Lower leg skin (tissue), 4 donors: ENCODE measurements around the gene CES4A. TPM values are rescaled to one million over a fixed set of nuclear protein-coding genes. Genes with fewer than 3 reads are reported as not detected.

Experiments used
- DNase-seq, 2 donors: peaks; one replicate each; pipeline ENCODE4 v3.0.0-alpha.2; 2019; ENCODE audit warnings: low spot score in 2 of 2
- H3K4me3 ChIP-seq: fragments of 200-600 bp; sonication (generic); 2 replicates; pipeline ENCODE4 v1.5.1; 2017; ENCODE audit warnings: mild to moderate bottlenecking, low read depth; ENCODE audit not compliant: poor library complexity, severe bottlenecking
- POLR2A ChIP-seq, 2 donors: fragments of 450-650 bp; IDR thresholded peaks; one replicate each; pipeline ENCODE4 v1.6.1; 2016 to 2017; ENCODE audit warnings: antibody characterized with exemption in 2 of 2, mild to moderate bottlenecking in 1 of 2, moderate library complexity in 1 of 2
- WGBS, 2 donors: methylation state at CpG; one replicate each; pipeline ENCODE4 v1.1.5; 2018; 5-methylcytosine and 5-hydroxymethylcytosine counted together
- intact Hi-C: fragments of 100-400 bp; cut with DNase I; formaldehyde crosslinking; loops from one replicate; pipeline ENCODE4 v1.15.0; 2023; ENCODE audit warnings: low total_unique reads
- total RNA-seq, 4 donors: library from RNA; depleted of rRNA; stranded (reverse); fragments of >200 nt; gene quantifications; one replicate each; pipeline ENCODE4 v1.1.0, GENCODE V29; 2016
- TF ChIP-seq, protein P1 (sequence below), 3 donors: fragments of 450-650 bp; IDR thresholded peaks; one replicate each; pipeline ENCODE4 v1.5.1; 2016; ENCODE audit warnings: antibody characterized with exemption in 3 of 3, mild to moderate bottlenecking in 3 of 3, moderate library complexity in 2 of 3

The CES4A gene
- total RNA-seq, 4 donors from 2014 or later, result 43.6 to 95.8 (median 75.9) TPM

DNA sequence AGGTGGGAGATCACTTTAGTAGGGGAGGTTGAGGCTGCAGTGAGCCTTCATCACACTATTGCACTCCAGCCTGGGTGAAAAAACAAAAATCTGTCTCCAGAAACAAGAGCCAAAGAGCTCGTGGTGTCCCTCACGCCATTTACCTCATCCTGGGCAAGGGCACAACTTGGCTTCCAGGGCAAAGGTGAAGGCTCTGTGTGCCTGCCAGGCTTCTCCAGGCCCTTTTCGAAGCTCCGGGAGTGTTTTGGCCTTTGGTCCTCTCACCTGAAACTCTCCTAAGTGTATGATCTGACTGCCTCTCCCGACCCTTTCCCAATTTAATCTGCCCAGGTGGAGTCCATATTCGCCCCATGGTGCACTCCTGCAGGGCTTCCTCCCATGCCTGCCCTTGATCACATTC lies 38.9 kb upstream of the CES4A start:
- intact Hi-C loops, result no loop called here
- DNase-seq, result no peak
- WGBS, 2 donors, result 68 to 78% methylated on average over 6 of the region's 6 CpGs
- TF ChIP-seq, protein P1, sequence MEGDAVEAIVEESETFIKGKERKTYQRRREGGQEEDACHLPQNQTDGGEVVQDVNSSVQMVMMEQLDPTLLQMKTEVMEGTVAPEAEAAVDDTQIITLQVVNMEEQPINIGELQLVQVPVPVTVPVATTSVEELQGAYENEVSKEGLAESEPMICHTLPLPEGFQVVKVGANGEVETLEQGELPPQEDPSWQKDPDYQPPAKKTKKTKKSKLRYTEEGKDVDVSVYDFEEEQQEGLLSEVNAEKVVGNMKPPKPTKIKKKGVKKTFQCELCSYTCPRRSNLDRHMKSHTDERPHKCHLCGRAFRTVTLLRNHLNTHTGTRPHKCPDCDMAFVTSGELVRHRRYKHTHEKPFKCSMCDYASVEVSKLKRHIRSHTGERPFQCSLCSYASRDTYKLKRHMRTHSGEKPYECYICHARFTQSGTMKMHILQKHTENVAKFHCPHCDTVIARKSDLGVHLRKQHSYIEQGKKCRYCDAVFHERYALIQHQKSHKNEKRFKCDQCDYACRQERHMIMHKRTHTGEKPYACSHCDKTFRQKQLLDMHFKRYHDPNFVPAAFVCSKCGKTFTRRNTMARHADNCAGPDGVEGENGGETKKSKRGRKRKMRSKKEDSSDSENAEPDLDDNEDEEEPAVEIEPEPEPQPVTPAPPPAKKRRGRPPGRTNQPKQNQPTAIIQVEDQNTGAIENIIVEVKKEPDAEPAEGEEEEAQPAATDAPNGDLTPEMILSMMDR (IDR thresholded peaks at IDR 0.05), result no peak
- TF ChIP-seq POLR2A (IDR thresholded peaks at IDR 0.05), result no peak
- H3K4me3 ChIP-seq, result no peak overlapping the region

DNA sequence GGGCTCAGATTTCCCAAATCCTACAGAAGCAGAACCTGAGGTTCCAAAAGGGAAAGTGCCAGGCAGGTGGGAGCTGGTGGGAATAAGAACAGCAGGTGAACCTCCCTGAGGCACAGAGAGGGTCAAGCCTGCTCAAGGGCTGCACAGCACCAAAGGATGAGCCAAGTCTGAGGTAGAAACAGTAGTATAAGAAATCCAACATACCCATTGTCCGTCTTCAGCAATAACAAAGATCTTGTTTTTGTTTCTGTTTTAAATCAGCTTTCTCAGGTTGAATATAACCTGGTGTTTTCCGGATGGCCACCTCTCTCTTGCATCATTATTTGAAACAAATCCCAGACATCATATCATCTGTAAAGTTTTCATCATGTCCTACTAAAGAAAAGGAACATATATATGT lies 38.0 kb upstream of the CES4A start:
- no peak for DNase-seq
- TF ChIP-seq, protein P1 (IDR thresholded peaks at IDR 0.05), result no peak
- no peak for TF ChIP-seq POLR2A (IDR thresholded peaks at IDR 0.05)
- H3K4me3 ChIP-seq, result no peak overlapping the region
- intact Hi-C loops, result no loop called here
- WGBS, 2 donors, result 71 to 75% methylated on average over 2 of the region's 2 CpGs

DNA sequence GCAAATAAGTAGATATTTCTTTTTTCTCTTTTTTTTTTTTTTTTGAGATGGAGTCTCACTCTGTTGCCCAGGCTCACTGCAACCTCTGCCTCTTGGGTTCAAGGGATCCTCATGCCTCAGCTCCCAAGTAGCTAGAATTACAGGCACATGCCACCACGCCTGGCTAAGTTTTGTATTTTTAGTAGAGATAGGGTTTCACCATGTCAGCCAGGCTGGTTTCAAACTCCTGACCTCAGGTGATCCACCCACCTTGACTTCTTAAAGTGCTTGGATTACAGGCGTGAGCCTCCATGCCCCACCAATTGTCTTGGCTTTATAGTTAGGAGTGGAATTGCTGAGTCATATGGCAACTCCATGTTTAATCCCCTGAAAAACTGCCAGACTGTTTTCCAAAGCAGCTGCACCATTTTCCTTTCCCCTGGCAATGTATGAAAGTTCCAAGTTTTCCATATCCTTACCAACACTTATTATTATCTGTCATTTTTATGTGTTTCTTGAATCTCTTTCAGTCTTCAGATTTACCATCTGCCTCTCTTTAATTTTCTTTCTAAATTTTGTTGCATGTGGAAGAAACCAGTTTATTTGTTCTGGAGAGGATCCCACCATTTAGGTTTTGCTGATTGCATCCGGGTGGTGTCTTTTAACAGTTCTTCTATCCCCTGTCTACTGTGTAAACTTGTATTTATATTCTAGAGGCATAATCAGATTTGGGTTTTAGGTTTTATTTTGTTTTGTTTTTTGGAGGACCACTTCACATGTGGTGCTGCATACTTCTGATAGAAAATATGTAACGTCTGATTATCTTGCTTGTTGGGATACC lies 37.2 kb upstream of the CES4A start:
- TF ChIP-seq POLR2A (IDR thresholded peaks at IDR 0.05), result no peak
- TF ChIP-seq, protein P1 (IDR thresholded peaks at IDR 0.05), result no peak
- no peak overlapping the region for H3K4me3 ChIP-seq
- WGBS, 2 donors, result 69 to 78% methylated on average over 4 of the region's 4 CpGs
- no peak for DNase-seq
- intact Hi-C loops, result no loop called here

DNA sequence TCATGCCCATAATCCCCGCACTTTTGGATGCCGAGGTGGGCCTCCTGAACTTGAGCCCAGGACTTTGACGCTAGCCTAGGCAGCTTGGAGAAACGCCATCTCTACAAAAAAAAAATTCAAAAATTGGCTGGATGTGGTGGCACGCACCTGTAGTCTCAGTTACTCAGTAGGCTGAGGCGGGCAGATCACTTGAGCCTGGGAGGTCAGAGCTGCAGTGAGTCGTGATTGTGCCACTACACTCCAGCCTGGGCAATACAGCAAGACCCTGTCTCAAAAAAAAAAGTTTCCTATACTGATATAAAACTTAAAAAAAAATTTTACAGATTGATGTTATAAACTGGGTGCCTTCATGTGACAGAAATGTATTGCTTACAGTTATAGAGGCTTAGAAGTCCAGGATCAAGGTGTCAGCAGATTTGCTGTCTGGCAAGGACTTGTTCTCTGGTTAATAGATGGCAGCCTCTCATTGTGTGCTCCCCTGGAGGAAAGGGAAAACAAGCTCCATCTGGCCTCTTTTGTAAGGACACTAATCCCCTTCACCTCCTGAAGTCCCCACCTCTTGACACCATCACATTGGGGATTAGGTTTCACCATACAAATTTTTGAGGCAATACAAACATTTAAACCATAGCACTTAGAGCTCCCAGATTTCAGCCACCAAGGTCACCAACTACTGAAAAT lies 35.8 kb upstream of the CES4A start:
- intact Hi-C loops, result no loop called here
- H3K4me3 ChIP-seq, result no peak overlapping the region
- no peak for DNase-seq
- 80 to 93% methylated on average over 7 of the region's 7 CpGs for WGBS, 2 donors
- TF ChIP-seq, protein P1 (IDR thresholded peaks at IDR 0.05), result no peak
- no peak for TF ChIP-seq POLR2A (IDR thresholded peaks at IDR 0.05)

DNA sequence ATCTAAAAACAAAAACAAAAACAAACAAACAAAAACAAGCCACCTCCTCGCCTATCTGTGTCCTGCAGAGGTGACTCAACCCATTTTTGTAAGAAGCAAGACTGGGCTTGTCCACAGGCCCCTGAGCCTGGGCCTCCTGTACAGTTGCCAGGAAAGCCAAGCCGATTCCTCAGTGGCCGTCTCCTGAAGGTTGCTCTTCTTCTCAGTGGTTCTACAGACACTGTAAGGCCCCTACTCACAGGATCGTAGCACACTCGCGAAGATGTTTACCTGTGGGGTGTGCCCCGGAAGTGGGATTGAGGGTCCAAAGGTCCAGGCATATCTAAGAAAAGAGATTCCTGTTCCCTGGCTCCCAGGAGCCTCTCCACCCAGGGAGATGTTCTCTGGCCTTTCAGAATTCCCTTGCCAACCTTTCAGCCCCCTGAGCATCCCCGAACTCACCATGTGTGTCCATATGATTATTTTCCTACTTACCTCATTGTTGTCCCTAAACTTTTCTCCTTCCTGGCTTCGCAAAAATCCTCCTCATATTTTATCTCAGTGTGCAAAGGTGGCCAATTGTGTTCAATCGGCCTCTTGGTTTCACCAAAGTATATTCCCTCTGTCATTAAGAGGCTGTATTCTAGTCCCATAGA lies 34.8 kb upstream of the CES4A start:
- TF ChIP-seq, protein P1 (IDR thresholded peaks at IDR 0.05), result no peak
- no peak for TF ChIP-seq POLR2A (IDR thresholded peaks at IDR 0.05)
- WGBS, 2 donors, result 74 to 82% methylated on average over 10 of the region's 10 CpGs
- intact Hi-C loops, result no loop called here
- no peak overlapping the region for H3K4me3 ChIP-seq
- DNase-seq, result no peak
